AML-193 (cell line): ENCODE data around the gene JOSD2.
"Not testable (repeated sequence)": the region's sequence is repeated elsewhere in the genome, so short reads cannot be mapped to it uniquely, and the experiment has no call there.

Experiments used
- DNase-seq, 2 experiments: peaks; one replicate each; lab custom pipeline; 2025; lab: John Stamatoyannopoulos, UW

JOSD2 gene

DNA sequence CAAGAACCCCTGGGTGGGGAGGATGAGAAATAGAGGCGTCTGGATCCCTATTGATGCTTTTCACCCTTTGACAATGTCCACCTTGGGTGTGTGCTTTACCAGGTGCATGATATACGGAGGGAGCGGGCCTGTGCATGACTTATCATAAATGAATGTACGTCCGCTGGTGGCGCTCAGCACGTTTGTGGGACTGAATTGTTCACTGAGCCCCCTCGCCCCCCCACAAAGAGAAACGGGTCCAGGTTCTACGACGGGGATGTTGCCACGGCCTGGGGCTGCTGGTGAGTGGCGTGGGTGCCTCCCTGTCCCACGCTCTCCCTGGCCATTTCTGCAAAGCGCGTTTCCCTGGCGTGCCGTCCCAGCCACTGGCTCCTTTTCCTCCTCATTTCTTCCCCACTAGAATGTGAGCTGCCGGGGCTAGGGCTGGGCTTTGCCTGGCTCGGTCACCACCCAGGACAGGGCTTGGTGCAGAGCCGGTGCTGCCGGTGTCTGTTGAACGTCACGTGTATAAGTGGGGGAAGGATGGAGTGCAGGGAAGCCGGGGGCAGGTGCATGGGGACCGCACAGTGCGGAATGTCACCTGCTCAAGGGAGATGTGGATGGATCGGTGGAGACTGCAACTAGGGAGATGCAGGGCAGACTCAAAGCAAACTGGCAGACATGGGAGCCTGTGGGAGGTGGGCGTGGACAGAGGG, 35.7 kb upstream of the JOSD2 start:
- no peak for DNase-seq

DNA sequence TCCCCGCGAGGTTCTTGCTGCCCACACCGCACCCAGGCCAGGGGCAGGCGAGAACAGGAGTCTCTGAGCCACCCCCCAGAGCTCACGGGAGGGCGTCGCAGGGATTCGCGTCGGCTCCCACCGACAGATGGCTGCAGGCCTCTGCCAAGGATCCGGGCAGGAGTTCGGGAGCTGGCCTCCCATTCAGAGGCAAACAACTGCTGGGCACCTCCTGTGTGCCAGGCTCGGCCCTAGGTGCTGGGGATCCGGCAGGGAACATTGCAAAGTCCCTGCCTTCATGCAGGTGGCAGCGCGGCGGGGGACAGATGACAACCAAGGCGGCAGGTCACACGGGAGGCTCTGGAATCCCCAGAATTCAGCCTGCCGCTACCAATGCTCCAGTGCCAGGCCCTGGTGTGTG, 32.0 kb upstream of the JOSD2 start:
- no peak for DNase-seq

DNA sequence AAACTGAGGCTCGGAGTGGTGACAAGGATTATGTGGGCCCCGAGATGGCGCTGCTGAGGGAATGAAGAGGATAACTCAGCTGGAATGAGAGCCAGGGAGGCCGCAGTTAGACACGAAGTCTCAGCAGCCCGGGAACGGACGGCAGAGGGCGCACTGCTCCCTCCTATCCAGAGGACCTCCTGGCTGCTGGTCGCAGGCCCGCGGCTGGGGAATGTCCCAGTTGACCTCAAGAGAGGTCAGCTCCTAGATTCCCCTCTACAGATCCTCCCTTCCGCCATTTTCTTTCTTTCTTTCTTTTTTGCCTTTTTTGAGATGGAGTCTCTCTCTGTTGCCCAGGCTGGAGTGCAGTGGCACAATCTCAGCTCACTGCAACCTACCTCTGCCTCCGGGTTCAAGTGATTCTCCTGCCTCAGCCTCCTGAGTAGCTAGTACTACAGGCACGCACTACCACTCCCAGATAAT, 26.8 kb upstream of the JOSD2 start:
- DNase-seq, result peak; percentile 53 to 70

DNA sequence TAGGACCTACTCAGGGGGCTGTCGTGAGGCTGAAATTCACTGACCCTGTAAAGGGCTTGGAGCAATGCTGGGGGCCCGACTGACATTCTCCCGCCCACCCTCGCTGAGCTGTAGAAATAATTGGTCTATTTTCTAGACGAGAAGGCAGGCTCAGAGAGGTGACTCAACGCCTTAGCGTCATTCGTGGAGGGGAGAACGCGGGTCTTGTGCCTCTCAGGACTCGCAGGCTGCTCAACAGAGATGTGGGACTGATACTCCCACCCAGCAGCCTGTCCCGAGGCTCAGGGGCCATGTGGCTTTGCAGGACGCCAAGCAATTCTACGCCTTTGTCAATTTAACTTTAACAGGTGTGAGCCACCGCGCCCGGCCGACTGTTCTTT, 26.3 kb upstream of the JOSD2 start:
- DNase-seq, result no peak

DNA sequence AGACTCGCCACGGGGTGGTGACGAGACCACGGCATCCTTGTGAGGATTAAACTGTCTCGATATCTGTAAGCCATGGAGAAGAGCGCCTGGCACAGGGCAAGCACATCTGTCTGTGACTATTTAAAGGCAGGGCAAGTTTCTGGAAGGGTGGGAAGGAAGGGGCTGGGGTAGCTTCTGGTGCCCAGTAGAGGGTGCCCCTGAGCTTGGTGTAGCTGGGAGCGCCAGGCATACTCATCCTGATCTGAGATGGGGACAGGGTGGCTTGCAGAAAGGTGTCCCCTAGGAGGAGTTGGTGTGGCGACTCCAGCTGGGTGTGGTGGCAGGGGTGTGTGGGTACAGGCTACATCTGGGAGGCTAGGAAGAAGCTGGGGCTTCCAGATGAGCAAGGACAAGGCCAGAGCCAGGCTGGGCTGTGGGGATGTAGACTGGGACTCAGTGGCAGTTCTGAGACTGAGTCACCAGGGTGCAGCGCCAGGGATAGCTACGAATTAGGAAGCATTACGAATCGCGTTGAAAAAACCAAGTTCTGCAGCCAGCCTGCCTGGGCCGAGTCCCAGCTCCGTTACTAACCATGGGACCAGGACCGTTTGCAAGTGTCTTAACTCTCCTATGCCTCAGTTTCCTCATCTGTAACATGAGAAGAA, 25.8 kb upstream of the JOSD2 start:
- DNase-seq, result no peak

DNA sequence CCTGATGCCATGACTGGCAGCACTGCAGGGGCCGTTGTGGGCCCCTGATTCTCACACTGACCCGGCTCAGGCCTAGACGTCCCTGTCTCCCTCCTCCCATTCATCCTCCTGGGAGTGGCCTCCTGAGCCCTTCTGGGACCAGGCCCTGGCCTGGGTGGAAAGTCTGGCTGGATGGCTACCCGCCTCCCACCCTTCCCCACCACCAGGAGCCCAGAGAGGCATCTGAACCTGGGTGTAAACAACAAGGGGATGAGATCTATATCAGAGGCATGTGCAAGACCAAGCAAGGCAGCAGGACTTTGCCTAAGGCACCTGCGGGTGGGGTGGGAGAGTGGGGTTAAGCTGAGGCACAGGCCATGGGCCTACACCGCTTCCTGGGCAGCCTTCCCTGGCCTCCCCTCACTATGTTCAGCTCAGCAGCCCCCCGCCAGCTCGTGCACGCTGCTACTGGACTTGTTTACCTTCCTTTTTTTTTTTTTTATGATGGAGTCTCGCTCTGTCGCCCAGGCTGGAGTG, 24.7 kb upstream of the JOSD2 start:
- DNase-seq, result no peak

DNA sequence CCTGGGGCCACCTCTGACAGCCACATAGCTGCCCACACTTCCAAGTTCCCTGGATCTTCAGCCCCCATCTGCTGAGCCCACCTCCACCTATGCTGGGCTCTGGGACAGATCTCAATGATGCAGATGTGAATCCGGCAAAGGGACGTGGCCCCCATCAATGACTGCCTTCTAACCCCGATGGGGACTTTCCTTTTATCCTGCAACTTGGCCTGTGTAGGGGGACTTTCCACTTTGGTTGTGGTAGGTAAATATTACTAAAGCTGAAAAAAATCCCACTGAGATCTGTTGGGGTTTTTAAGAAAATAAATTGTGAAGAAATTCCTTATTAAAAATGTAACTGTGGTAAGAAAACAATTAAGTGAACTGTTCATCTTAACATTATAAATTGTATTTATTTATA, 23.5 kb upstream of the JOSD2 start:
- DNase-seq, result no peak

DNA sequence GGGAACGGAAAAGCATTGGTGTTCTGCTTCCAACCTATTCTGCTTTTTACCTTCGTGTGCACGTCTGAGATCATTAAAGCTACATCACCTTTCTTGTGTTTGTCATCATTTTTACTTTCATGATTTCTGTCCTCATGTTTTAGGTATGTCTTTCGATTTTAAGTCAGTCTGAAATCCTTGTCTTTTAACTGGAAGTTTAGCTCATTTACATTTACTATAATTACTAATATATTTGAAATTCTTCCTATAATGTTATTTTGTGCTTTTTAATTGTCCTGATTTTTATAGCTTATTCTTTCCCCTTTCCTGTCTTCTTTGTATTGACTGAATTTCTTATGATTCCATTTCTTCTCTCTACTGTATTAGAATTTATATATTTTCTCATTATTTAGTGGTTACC, 22.0 kb upstream of the JOSD2 start:
- no peak for DNase-seq

DNA sequence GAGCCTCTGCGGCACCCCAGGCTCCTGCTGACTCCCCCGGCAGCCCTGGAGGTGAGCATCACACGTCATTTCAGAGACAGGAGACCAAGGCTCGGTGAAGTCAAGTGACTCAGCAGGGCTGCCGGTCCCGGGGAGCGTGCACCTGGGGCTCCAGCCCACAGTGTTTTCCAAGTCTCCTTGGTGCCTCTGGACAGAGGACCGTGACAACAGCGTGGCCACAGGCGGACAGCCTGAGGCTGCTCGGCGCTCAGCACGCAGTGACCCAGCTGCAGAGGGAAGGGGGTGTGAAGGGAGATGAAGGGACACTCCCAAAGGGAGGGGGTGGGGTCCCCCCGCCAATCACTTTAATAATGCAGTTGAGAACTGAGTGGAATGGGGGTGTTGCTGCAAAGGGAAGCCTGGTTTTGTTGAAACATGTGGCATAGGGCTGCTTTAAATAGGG, 20.2 kb upstream of the JOSD2 start:
- DNase-seq, result no peak

DNA sequence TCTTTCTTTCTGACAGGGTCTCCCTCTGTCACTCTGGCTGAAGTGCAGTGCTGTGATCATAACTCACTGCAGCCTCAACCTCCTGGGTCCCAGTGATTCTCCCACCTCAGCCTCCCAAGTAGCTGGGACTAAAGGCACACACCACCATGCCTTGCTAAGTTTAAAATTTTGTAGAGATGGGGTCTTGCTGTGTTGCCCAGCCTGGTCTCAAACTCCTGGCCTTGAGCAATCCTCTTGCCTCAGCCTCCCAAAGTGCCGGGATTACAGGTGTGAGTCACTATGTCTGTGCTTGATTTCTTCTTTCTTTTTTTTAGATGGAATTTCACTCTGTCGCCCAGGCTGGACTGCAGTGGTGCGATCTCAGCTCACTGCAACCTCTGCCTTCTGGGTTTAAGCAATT, 17.1 kb upstream of the JOSD2 start:
- DNase-seq, result not testable (repeated sequence)

DNA sequence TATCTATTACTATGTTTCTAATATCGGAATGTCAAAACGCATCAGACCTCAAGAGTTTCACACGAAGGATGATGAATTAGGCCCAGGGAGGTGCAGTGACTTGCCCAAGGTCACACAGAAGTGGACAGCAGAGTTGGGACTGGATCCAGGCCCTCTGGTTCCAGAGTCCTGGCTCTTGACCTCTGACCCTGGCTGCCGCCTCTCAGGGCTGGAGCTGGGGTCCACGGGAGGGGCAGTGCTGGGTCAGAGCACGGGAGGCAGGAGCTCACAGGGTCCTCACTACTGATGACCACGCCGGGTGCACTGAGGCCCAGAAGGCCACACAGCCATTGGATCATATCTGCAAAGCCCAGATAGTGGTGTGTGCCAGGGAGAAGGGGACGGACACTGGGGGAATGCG, 11.9 kb upstream of the JOSD2 start:
- DNase-seq, result no peak

DNA sequence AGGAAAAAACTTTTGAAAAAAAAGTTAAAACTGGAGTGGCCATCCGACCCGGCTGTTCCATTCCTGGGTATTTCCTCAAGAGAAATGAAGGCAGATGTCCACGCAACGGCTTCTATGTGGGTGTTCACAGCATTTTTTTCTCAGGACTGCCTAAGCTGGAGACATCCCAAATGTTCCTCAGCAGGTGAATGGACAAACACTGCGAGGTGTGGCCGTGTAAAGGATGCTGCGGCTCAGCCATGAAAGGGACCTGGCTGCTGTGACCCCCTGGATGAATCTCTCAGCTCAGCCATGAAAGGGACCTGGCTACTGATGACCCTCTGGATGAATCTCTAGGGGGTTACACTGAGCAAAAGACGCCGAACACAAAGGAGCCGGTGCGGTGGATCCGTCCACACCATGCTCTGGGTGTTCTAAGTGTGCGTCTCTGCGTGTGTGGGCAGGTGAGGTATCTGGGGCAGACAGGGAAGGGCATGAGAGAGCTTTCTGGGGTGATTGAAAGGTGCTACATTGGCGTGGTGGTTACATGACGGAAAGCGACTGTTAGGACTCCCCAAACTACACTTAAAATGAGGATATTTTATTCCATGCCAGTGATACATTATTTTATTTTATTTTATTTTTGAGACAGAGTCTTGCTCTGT, 10.0 kb upstream of the JOSD2 start:
- DNase-seq, result no peak

DNA sequence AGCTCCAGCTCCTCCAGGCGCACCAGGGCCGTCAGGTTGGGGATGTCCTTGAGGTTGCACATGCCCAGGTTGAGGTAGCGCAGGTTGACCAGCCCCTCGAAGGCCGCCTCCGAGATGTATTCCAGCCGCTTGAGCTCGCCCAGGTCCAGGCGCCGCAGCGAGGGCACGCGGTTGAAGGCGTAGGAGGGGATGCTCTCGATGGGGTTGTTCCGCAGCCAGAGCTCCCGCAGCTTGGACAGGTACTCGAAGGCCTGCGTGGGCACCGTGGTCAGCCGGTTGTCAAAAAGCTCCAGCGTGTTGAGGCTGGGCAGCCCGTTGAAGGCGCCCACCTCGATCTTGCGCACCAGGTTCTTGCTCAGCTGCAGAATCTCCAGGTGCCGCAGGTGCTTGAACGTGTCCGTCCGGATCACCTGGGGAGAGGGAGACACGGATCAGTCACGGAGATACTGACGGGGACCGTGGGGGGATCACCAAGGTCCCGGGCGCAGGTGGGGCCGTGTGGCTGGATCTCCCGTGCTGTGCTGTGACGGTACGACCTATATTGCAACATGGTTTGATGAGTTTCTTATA, 8.1 kb upstream of the JOSD2 start:
- DNase-seq, result no peak

DNA sequence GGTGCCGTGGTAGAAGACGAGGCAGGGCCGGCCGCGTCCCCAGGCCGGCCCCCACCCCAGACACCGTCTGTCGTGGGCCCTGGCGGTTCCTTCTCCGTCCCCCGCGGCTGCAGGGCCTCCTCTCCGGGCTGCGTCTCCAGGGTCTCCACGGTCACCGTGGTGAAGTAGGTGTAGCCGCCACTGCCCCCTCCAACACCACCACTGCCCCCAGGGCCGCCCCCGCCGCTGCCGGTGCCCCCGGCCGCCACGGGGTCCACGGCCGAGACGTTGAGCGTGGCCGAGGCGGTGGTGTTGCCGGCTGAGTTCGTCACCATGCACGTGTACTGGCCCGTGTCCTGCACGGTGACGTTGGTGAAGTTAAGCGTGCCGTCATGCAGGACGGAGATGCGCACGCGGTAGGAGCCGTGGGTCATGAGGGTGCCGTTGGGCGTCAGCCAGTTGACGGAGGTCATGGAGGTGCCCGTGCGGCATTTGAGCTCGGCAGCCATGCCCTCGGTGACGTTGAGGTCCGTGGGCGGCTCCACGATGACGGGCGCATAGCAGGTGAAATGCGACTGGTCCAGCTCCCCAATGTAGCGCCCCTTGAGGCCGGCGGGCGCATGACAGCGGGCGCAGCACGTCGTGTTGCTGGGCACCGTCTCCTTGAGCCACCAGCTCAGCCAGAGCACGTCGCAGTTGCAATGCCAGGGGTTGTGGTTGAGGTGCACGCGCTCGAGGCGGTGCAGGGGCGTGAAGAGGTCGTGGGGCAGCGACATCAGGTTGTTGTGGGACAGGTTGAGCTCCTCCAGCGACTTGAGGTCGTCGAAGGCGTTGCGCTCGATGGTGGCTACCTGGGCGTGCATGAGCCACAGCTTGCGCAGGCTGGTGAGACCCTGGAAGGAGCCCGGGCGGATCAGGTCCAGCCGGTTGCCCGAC, 7.4 kb upstream of the JOSD2 start:
- no peak for DNase-seq

DNA sequence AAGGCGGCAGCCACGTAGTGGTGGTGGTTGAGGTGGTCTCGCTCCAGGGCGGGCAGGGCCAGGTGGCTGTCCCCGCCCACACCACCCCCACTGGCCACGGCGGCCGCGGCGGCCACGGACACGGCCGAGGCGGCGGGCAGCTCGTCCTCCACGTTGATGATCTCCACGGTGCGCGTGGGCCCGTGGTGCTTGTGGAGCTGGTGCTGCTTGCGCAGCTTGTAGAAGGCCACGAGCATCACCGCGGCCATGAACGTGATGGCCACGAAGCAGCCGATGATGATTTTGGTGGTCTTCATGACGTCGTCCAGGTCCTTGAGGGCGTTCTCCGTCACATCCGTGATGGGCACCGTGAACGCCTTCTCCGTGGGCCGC, 6.7 kb upstream of the JOSD2 start:
- no peak for DNase-seq

DNA sequence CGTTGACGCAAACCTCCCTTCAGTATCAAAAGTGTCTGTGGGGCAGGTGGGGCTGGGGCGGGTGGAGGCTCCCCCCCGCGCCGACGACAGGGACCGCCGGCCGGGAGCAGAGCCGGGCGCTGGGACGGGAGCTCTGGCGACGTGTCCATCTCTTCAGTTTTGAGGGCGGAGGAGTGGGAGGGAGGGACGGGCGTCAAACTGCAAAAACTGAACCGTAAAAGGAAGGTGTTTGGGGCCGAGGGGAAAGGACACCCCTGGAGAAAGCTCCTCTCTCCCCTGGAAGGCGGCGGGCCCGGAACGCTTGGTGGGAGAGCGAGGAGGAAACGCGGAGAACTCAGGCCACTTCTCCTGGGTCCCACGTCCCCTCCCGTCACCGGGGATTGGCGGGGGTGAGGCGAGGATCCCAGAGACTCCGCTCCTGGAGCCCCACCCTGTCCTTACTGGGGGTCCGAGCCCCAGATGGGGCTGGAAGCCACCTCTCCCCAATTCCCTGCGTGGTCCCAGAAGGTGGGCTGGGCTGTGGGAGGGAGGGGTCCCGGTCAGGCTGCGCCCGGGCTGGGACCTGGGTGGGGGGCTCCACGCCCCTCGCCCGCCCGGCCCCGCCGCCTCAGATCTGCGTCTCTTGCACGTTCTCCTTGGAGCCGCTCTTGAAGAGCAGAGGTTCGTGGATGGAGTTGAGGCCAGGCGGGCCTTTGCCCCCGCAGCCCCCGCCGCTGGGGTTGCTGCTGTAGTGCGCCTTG, 6.1 kb upstream of the JOSD2 start:
- no peak for DNase-seq

DNA sequence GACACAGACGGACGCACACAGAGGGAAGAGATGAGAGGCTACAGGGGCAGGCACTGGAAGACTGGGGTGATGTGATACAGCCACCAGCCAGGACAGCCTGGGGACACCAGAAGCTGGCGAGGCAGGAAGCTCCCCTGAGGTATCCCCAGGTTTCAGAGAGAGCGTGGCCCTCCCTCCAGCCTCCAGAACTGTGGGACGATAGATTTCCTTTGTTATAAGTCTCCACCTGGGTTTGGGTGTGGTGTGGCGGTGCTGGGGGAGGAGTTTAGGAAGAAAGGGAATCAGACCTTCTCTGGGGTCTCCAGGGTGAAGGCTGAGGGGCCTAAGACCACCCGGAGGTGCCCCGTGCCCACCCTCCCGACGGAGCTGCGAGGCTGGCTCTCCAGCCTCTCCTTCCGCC, 5.5 kb upstream of the JOSD2 start:
- no peak for DNase-seq

DNA sequence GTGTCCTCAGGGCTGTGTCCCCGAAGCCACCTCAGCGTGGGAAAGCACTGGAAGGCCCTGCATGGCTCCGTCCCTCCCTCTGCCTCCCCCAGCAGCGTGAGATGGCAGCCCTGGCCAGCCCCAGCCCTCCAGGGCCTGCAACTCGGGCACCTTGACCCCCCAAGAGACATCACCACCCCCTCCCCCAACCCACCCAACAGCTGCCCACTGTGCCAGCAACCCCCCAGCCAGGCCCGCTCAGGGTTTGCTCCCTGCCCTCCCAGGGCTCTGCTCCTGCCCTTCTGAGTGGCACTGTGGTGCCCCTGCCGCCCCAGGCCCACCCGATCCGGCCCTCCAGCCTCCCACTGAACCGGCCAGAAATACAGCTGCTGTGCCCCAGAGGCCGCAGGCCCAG, 4.2 kb upstream of the JOSD2 start:
- no peak for DNase-seq

DNA sequence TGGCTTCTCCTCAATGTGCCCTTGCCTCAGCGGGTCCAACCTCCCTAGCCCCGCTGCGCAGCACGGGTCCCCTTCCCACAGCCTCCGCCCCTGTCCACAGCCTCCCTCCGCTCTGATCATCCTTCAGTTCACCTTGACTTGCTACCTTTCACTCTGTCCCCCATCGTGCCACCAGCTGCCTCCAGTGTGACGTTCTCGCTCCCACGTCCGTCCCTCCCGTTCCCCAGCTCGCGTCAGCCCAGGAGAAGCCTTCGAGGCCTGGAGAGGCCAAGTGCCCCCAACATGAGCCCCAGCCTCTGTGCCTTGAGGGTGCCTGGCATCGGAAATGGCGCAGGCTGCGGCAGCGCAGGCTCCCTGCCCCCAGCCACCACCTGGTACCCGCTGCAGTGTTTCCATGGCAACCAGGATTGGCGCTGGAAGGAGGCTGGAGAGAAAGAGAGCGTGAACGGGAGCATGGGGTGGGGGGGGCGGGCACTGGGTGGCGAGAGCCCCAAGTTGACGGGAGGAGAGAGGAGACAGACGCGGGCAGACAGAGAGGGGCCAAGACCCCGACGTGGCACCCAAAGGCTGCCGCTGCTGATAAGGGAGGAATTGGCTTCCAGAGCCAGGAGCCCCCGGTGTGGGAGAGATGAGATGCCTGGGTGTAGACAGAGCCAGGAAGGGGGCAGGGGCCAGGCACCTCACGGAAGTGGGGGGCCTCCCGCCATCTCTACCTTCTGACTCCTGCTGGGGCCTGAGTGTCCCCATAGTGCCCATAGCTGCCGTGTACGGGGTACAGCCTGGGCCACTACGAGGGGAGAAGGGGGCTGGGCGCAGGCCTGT, 3.6 kb upstream of the JOSD2 start:
- DNase-seq, result no peak

DNA sequence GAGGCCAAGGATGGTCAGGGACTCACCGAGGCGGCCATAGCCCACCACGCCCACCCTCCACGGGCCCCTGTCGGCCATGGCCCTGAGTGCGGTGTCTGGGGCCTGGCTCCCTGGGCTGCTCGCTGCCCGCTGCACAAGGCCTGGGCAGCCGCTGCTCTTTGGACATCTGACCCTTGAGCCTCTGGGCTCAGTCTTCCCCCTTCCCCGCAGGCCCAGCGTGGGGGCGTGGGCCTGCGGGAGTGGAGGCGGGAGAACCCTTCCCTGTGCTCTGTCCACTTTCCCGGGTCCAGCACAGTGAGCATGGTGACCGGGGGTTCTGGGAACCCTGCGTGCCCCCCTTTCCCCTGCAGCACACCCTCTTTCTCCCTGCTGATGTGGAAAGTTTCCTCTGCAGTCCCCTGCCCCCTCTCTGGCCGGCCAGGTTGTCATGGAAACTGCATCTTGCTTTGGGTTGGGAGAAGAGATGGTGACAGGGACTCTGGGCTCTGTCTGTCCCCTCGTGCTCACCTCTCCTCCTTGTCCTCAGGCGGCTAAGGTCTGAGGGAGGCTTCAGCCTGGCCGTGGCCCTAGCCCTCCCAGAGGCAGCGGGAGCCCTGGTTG, 2.9 kb upstream of the JOSD2 start, which contains the start of gene ASPDH:
ASPDH (minus strand) TSS at position 168 of the 600 bp plus-strand sequence; CDS start at position 78, 90 bp downstream.
- DNase-seq, result no peak
